H1 (cell line): ENCODE results near the gene PRMT5. TPM values are rescaled to one million over a fixed set of nuclear protein-coding genes. Genes with fewer than 3 reads are reported as not detected.
A peak's percentile ranks its signal among the peaks of the same experiment; 100 is the strongest.

Experiments
- CTCF ChIA-PET: fragments of 300-600 bp; sonication (Branson Sonifier 250); formaldehyde crosslinking; loops from one replicate; lab custom pipeline; 2021; ENCODE audit not compliant: partially characterized antibody; lab: Charles Lee
- POLR2A ChIA-PET: fragments of 300-600 bp; sonication (Branson Sonifier 250); formaldehyde crosslinking; loops from one replicate; lab custom pipeline; 2021; ENCODE audit warnings: inconsistent platforms; ENCODE audit not compliant: partially characterized antibody; lab: Charles Lee
- DNase-seq, 2 experiments: peaks; one replicate each; pipeline versions ENCODE4 v3.0.0 to v3.0.0-alpha.2; 2010 to 2022; ENCODE audit warnings: low spot score in 2 of 2, low read depth in 1 of 2, mixed read lengths in 1 of 2
- FAIRE-seq: peaks from 2 replicates; lab custom pipeline; 2011; peaks lifted over from hg19 to GRCh38; lab: Jason Lieb, UNC
- H2AFZ ChIP-seq: 2 replicates; pipeline ENCODE4 v1.8.1; 2012; ENCODE audit warnings: low read length, inconsistent platforms
- H2AK5ac ChIP-seq: 2 replicates; pipeline ENCODE4 v1.6.1; 2013; ENCODE audit warnings: low read depth, low read length
- H2BK120ac ChIP-seq: replicated peaks from 2 replicates; pipeline ENCODE3; 2013; ENCODE audit warnings: low read depth, low read length, inconsistent platforms
- H2BK12ac ChIP-seq: 2 replicates; pipeline ENCODE4 v1.6.1; 2013; ENCODE audit warnings: low read depth, low read length
- H2BK15ac ChIP-seq: 2 replicates; pipeline ENCODE4 v1.6.1; 2013; ENCODE audit warnings: low read length
- H2BK20ac ChIP-seq: 2 replicates; pipeline ENCODE4 v1.6.1; 2013; ENCODE audit warnings: low read length
- H2BK5ac ChIP-seq: 2 replicates; pipeline ENCODE4 v1.6.1; 2013; ENCODE audit warnings: low read depth, low read length
- H3K14ac ChIP-seq: 2 replicates; pipeline ENCODE4 v1.6.1; 2013; ENCODE audit warnings: inconsistent platforms; ENCODE audit not compliant: insufficient read length
- H3K18ac ChIP-seq: 2 replicates; pipeline ENCODE4 v1.6.1; 2013; ENCODE audit warnings: low read length; ENCODE audit errors: extremely low read depth
- H3K23ac ChIP-seq: 2 replicates; pipeline ENCODE4 v1.6.1; 2013; ENCODE audit warnings: inconsistent platforms; ENCODE audit not compliant: insufficient read length
- H3K23me2 ChIP-seq: 2 replicates; pipeline ENCODE4 v1.6.1; 2013; ENCODE audit warnings: low read depth, low read length
- H3K27ac ChIP-seq: 2 replicates; pipeline ENCODE4 v1.6.1; 2011; ENCODE audit warnings: low read depth, low read length, inconsistent platforms
- H3K27me3 ChIP-seq, 4 experiments: replicated peaks in 1 of 4; 1 replicate in 1 of 4; 2 replicates in 3 of 4; pipeline versions ENCODE4 v1.6.1 to v1.8.1; 2011 to 2013; ENCODE audit warnings: low read length in 3 of 4, mild to moderate bottlenecking in 3 of 4, inconsistent platforms in 2 of 4, mixed read lengths in 2 of 4, moderate library complexity in 1 of 4; ENCODE audit not compliant: control insufficient read depth in 3 of 4, insufficient read depth in 3 of 4; ENCODE audit errors: extremely low read depth in 1 of 4
- H3K36me3 ChIP-seq, 4 experiments: 2 replicates each; pipeline versions ENCODE4 v1.6.1 to v1.8.1; 2011 to 2013; ENCODE audit warnings: mild to moderate bottlenecking in 4 of 4, low read length in 3 of 4, moderate library complexity in 2 of 4, control low read depth in 1 of 4, inconsistent platforms in 1 of 4; ENCODE audit not compliant: insufficient read depth in 4 of 4, control insufficient read depth in 2 of 4
- H3K4ac ChIP-seq: replicated peaks from 2 replicates; pipeline ENCODE3; 2013; ENCODE audit warnings: low read length, low read depth, mixed read lengths, inconsistent platforms; ENCODE audit not compliant: insufficient read length
- H3K4me1 ChIP-seq, 4 experiments: replicated peaks in 1 of 4; 1 replicate in 1 of 4; 2 replicates in 3 of 4; pipeline versions ENCODE4 v1.6.1 to v1.8.1; 2011 to 2013; ENCODE audit warnings: low read length in 3 of 4, inconsistent platforms in 2 of 4, mixed read lengths in 1 of 4; ENCODE audit not compliant: insufficient read depth in 4 of 4, control insufficient read depth in 3 of 4
- H3K4me2 ChIP-seq, 2 experiments: 2 replicates each; pipeline versions ENCODE4 v1.6.1 to v1.8.1; 2011 to 2013; ENCODE audit warnings: low read depth in 2 of 2, low read length in 2 of 2, control low read depth in 1 of 2, inconsistent platforms in 1 of 2, mild to moderate bottlenecking in 1 of 2; ENCODE audit not compliant: insufficient read depth in 1 of 2
- H3K4me3 ChIP-seq, 4 experiments: fragments of 200-600, 300-600 bp in 1 of 4; sonication (generic), shearing (Covaris generic), sonication (Bioruptor Twin) in 1 of 4; 2 replicates each; pipeline versions ENCODE4 v1.5.1 to v1.8.1; 2011 to 2016; ENCODE audit warnings: low read length in 4 of 4, low read depth in 3 of 4, control low read depth in 2 of 4, inconsistent platforms in 2 of 4, mild to moderate bottlenecking in 2 of 4, mixed read lengths in 1 of 4, moderate library complexity in 1 of 4; ENCODE audit not compliant: insufficient read depth in 2 of 4; ENCODE audit errors: extremely low read depth in 1 of 4
- H3K56ac ChIP-seq: replicated peaks from 2 replicates; pipeline ENCODE3; 2013; ENCODE audit warnings: low read depth, mild to moderate bottlenecking, mixed read lengths, low read length, inconsistent platforms; ENCODE audit not compliant: insufficient read length
- H3K79me1 ChIP-seq: 2 replicates; pipeline ENCODE4 v1.6.1; 2013; ENCODE audit warnings: low read depth, low read length, control low read depth
- H3K79me2 ChIP-seq, 2 experiments: 2 replicates each; pipeline versions ENCODE4 v1.6.1 to v1.8.1; 2012 to 2013; ENCODE audit warnings: low read length in 2 of 2, mild to moderate bottlenecking in 2 of 2, inconsistent platforms in 1 of 2; ENCODE audit not compliant: insufficient read depth in 2 of 2, control insufficient read depth in 1 of 2
- H3K9ac ChIP-seq, 4 experiments: replicated peaks in 1 of 4; 1 replicate in 1 of 4; 2 replicates in 3 of 4; pipeline versions ENCODE4 v1.6.1 to v1.8.1; 2011 to 2013; ENCODE audit warnings: low read depth in 3 of 4, low read length in 3 of 4, control low read depth in 2 of 4, mild to moderate bottlenecking in 2 of 4, moderate library complexity in 2 of 4, inconsistent platforms in 1 of 4; ENCODE audit errors: extremely low read depth in 1 of 4
- H3K9me3 ChIP-seq, 2 experiments: 2 replicates each; pipeline versions ENCODE4 v1.6.1 to v1.8.1; 2012 to 2013; ENCODE audit warnings: mild to moderate bottlenecking in 2 of 2, moderate library complexity in 2 of 2, control low read depth in 1 of 2, inconsistent platforms in 1 of 2, low read depth in 1 of 2, low read length in 1 of 2, mixed read lengths in 1 of 2; ENCODE audit not compliant: insufficient read depth in 2 of 2
- H4K20me1 ChIP-seq, 2 experiments: replicated peaks in 1 of 2; 2 replicates each; pipeline versions ENCODE3 to v1.8.1; 2011 to 2013; ENCODE audit warnings: inconsistent platforms in 2 of 2, low read length in 2 of 2, mild to moderate bottlenecking in 1 of 2; ENCODE audit not compliant: insufficient read depth in 2 of 2, control insufficient read depth in 1 of 2
- H4K5ac ChIP-seq: 2 replicates; pipeline ENCODE4 v1.6.1; 2013; ENCODE audit warnings: low read length, low read depth, mixed read lengths, inconsistent platforms; ENCODE audit not compliant: insufficient read length
- H4K8ac ChIP-seq: 2 replicates; pipeline ENCODE4 v1.8.0; 2013; ENCODE audit warnings: mild to moderate bottlenecking, moderate library complexity, low read length, inconsistent platforms; ENCODE audit not compliant: insufficient read depth; ENCODE audit errors: extremely low read depth
- H4K91ac ChIP-seq: replicated peaks from 2 replicates; pipeline ENCODE3; 2013; ENCODE audit warnings: low read length, mixed read lengths, inconsistent platforms; ENCODE audit not compliant: insufficient read length
- CTCF ChIP-seq, 3 experiments: IDR thresholded peaks; 1 replicate in 2 of 3; 2 replicates in 1 of 3; pipeline versions ENCODE4 v1.5.1 to v1.6.1; 2011; ENCODE audit warnings: low read length in 3 of 3, mild to moderate bottlenecking in 3 of 3, inconsistent platforms in 2 of 3, low read depth in 1 of 3, moderate library complexity in 1 of 3; ENCODE audit not compliant: insufficient read depth in 1 of 3; ENCODE audit errors: control extremely low read depth in 1 of 3
- MAX ChIP-seq: IDR thresholded peaks from 2 replicates; pipeline ENCODE4 v1.6.1; 2012; ENCODE audit warnings: inconsistent platforms
- RAD21 ChIP-seq, 2 experiments: IDR thresholded peaks in 1 of 2; conservative IDR thresholded peaks in 1 of 2; 2 replicates each; pipeline ENCODE4 v1.6.1; 2011; ENCODE audit warnings: low read depth in 2 of 2, low read length in 2 of 2, improper control_type of control experiment in 1 of 2, inconsistent platforms in 1 of 2, mild to moderate bottlenecking in 1 of 2, moderate library complexity in 1 of 2
- SIN3A ChIP-seq, 2 experiments: IDR thresholded peaks in 1 of 2; conservative IDR thresholded peaks in 1 of 2; 2 replicates each; pipeline ENCODE4 v1.6.1; 2011 to 2012; ENCODE audit warnings: low read length in 2 of 2, improper control_type of control experiment in 1 of 2, low read depth in 1 of 2, mild to moderate bottlenecking in 1 of 2
- SIRT6 ChIP-seq: IDR thresholded peaks from one replicate; pipeline ENCODE4 v1.7.1; 2012; ENCODE audit warnings: low read length, inconsistent platforms
- WGBS, 2 experiments: shearing (Covaris generic) in 1 of 2; methylation state at CpG; one replicate each; pipeline versions ENCODE4 v1.1.6 to v1.1.7; 2013 to 2015; ENCODE audit warnings: low lambda C conversion rate in 2 of 2, mixed read lengths in 2 of 2, inconsistent platforms in 1 of 2, low coverage in 1 of 2, missing lambda C conversion rate in 1 of 2; ENCODE audit not compliant: insufficient replicate concordance in 2 of 2, insufficient coverage in 1 of 2, insufficient read length in 1 of 2; ENCODE audit errors: extremely low coverage in 1 of 2, missing lambda C conversion rate in 1 of 2; 5-methylcytosine and 5-hydroxymethylcytosine counted together
- polyA plus RNA-seq, 7 experiments: library from polyadenylated mRNA; depleted of rRNA in 3 of 7; stranded (reverse) in 5 of 7; unstranded in 2 of 7; fragments of >200 nt in 5 of 7; fragments of 200-250 nt in 2 of 7; gene quantifications; 1 replicate in 5 of 7; 2 replicates in 1 of 7; 4 replicates in 1 of 7; pipeline versions ENCODE4 v1.2.1 to v1.2.3, GENCODE V29; 2011 to 2013; ENCODE audit warnings: missing spikeins in 2 of 7, mixed read lengths in 2 of 7
- total RNA-seq: library from RNA; stranded (reverse); fragmentation: NEBNext Ultra II Directional; extraction: Animal tissue kit (Norgen Biotek cat#: 25700); gene quantifications from 2 replicates; pipeline ENCODE4 v1.2.1, GENCODE V29; 2021

The PRMT5 gene
- total and polyA plus RNA-seq, 2 of the 8 experiments (the other 6 are each of a cell fraction or from before 2014, with no cell fraction given): 171 to 402 TPM

GRCh38 chr14:22900081-22900799 is 28.9 kb downstream of the PRMT5 start:
- Histone ChIP-seq H3K9ac (no peak overlapping the region), H3K4me2 (peak overlapping the region in 1 of 2 experiments; percentile 35; a peak in 1 of 4 replicates), H3K18ac (no peak overlapping the region), H2BK120ac (no peak overlapping the region), H3K23ac (no peak overlapping the region), H2BK12ac (no peak overlapping the region), H4K20me1 (peaks cover 5 to 10% of the 10 kb centered on the region in 2 experiments), H2BK15ac (no peak overlapping the region), H2AK5ac (no peak overlapping the region), H3K4me3 (0 out of 8 replicates have a peak overlapping the region, but pooled peaks of 1 of the 4 experiments have one; percentile 13), H3K79me2 (no peaks in the 10 kb centered on the region), H3K4me1 (peaks cover 0 to 8% (median 4%) of the 10 kb centered on the region in 4 experiments; a peak in 2 of 7 replicates), H2BK5ac (no peak overlapping the region), H2AFZ (no peak overlapping the region), H3K56ac (no peak overlapping the region), H4K5ac (no peak overlapping the region), H3K9me3 (no peaks in the 10 kb centered on the region), H3K79me1 (no peaks in the 10 kb centered on the region), H4K8ac (no peak overlapping the region), H3K27ac (no peak overlapping the region), H3K36me3 (peaks cover 23 to 40% (median 36%) of the 10 kb centered on the region in 4 experiments), H3K23me2 (no peaks in the 10 kb centered on the region), H3K14ac (no peak overlapping the region), H3K27me3 (peaks cover 10 to 35% (median 28%) of the 10 kb centered on the region in 4 experiments), H4K91ac (no peak overlapping the region), H3K4ac (no peak overlapping the region), H2BK20ac (no peak overlapping the region)
- TF ChIP-seq RAD21 (IDR thresholded peaks at IDR 0.05 in 1 of 2, conservative IDR thresholded peaks at IDR 0.05 in 1 of 2; ENCODE audit: low read depth in 2 of 2, low read length in 2 of 2) (peak; percentile 64 to 75), MAX (0 out of 2 replicates have a peak, but pooled peaks have one; percentile 11), SIRT6 (no peak), SIN3A (conservative IDR thresholded peaks at IDR 0.05 in 1 of 2, IDR thresholded peaks at IDR 0.05 in 1 of 2; ENCODE audit: low read depth in 1 of 2, low read length in 2 of 2) (no peak; a peak in 1 of 4 replicates), CTCF (IDR thresholded peaks at IDR 0.05; ENCODE audit: control extremely low read depth in 1 of 3, insufficient read depth in 1 of 3, low read depth in 1 of 3, low read length in 3 of 3) (peak; percentile 1 to 75 (median 64))
- ChIA-PET CTCF (interaction anchor here (0.6 to 14.2 kb wide), 24 partner anchors 10 to 341 kb away, joined by 3 to 158 read pairs (median 4); partner anchors contain the start of genes HAUS4, LRP10, MMP14 and RBM23), POLR2A (interaction anchor here (0.7 to 4.3 kb wide), 7 partner anchors 11 to 79 kb away, joined by 3 to 22 read pairs (median 5); partner anchors contain the start of genes PRMT5 and REM2)
- FAIRE-seq (no peak), DNase-seq (peak in 1 of 2 experiments; percentile 58)
- 11% methylated on average over 3 of the region's 3 CpGs; no CpG with 5 or more reads in 1 of the 2 experiments for WGBS, 2 experiments
